ENCODE results near the gene CKLF. TPM values are rescaled to one million over a fixed set of nuclear protein-coding genes. Genes with fewer than 3 reads are reported as not detected.
"Not testable (repeated sequence)": the region's sequence is repeated elsewhere in the genome, so short reads cannot be mapped to it uniquely, and the experiment has no call there.

The CKLF gene
- total RNA-seq, 2 experiments from 2014 or later: 114 to 126 TPM

DNA sequence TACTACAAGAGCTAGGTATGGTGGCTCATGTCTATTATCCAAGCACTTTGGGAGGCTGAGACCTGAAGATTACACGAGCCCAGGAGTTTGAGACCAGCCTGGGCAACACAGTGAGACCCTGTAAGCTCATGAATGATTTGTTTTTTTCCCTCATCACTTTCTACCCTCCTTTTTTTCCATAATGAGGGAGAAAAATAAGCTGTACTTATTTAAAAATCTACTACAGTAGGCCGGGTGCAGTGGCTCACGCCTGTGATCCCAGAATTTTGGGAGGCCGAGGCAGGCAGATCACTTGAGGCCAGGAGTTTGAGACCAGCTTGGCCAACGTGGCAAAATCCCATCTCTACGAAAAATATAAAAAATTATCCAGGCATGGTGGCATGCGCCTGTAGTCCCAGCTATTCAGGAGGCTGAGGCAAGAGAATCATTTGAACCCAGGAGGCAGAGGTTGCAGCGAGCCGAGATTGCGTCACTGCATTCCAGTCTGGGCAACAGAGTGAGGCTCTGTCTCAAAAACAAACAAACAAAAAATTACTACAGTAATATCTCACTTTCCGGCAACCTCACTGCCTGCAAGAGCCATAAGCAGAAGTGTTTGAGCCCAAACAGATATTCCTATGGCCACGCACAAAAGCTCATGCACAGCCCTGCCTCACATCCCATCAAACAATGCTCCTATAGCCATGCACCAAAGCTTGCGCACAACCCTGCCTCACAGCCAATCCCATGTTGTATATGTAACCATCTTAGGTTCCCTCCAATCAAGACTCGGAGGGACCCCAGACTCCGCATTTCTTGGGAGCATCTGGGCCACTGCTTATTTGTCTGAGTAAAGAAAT lies 39.9 kb upstream of the CKLF start:
- CTCF ChIA-PET: interaction anchor here (0.7 to 1.4 kb wide), 6 partner anchors 27 to 105 kb away, joined by 3 to 7 read pairs (median 4); partner anchors contain the start of gene CMTM1
- Mint-ChIP-seq H3K36me3 (ENCODE audit: low read depth) (no peaks in the 10 kb centered on the region), H3K4me3 (no peak overlapping the region), H3K27me3 (ENCODE audit: low read depth) (no peaks in the 10 kb centered on the region), H3K9me3 (no peaks in the 10 kb centered on the region), H3K4me1 (ENCODE audit: low read depth) (peaks cover 23% of the 10 kb centered on the region), H3K27ac (no peak overlapping the region)
- no peak for DNase-seq
- intact Hi-C loops (cut with micrococcal nuclease): loop anchor here (1.0 kb wide), 1 partner anchor 77 kb away; no protein-coding TSS in a partner anchor

DNA sequence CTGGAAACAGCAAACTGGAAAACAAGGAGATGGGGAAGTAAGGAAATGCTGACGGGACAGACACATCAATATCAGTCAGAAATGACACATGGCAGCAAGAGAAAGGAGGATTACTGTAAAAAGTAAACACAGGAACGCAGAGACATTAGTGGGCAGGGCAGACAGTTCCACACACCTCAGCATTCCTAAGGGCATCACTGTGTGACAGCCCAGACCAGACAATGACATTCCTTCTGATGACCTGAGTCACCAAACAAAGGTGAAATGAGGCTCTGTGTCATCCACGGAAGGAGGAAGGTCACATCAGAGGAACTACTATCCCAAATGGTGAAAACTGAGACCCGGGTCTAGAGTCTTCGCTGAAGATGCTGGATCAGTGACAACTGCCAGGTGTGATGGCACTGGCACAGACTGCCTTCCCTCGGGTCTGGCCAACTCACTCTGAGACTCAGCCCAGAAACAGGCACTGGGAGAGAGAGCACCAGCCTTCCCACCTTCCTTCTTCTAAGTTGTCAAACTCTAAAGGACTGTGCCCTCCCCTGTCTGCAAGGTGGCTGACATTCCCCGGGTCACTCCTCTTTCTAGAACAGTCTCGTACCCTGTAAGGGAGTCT lies 39.2 kb upstream of the CKLF start:
- no peak overlapping the region for H3K4me3 Mint-ChIP-seq
- H3K4me1 Mint-ChIP-seq (ENCODE audit: low read depth): peaks cover 29% of the 10 kb centered on the region
- H3K27ac Mint-ChIP-seq: no peak overlapping the region
- intact Hi-C loops (cut with micrococcal nuclease): no loop called here
- DNase-seq: no peak
- no peaks in the 10 kb centered on the region for H3K27me3 Mint-ChIP-seq (ENCODE audit: low read depth)
- no peaks in the 10 kb centered on the region for H3K36me3 Mint-ChIP-seq (ENCODE audit: low read depth)
- H3K9me3 Mint-ChIP-seq: no peaks in the 10 kb centered on the region
- CTCF ChIA-PET: no interaction called here

DNA sequence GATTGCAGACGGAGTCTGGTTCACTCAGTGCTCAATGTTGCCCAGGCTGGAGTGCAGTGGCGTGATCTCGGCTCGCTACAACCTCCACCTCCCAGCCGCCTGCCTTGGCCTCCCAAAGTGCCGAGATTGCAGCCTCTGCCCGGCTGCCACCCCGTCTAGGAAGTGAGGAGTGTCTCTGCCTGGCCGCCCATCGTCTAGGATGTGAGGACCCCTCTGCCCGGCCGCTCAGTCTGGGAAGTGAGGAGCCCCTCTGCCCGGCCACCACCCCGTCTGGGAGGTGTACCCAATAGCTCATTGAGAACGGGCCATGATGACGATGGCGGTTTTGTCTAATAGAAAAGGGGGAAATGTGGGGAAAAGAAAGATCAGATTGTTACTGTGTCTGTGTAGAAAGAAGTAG lies 38.0 kb upstream of the CKLF start:
- H3K4me3 Mint-ChIP-seq; H3K9me3 Mint-ChIP-seq; intact Hi-C loops (cut with micrococcal nuclease); H3K27me3 Mint-ChIP-seq (ENCODE audit: low read depth); CTCF ChIA-PET; H3K27ac Mint-ChIP-seq; H3K36me3 Mint-ChIP-seq (ENCODE audit: low read depth); DNase-seq: not testable (repeated sequence)
- peaks cover 34% of the 10 kb centered on the region for H3K4me1 Mint-ChIP-seq (ENCODE audit: low read depth)

DNA sequence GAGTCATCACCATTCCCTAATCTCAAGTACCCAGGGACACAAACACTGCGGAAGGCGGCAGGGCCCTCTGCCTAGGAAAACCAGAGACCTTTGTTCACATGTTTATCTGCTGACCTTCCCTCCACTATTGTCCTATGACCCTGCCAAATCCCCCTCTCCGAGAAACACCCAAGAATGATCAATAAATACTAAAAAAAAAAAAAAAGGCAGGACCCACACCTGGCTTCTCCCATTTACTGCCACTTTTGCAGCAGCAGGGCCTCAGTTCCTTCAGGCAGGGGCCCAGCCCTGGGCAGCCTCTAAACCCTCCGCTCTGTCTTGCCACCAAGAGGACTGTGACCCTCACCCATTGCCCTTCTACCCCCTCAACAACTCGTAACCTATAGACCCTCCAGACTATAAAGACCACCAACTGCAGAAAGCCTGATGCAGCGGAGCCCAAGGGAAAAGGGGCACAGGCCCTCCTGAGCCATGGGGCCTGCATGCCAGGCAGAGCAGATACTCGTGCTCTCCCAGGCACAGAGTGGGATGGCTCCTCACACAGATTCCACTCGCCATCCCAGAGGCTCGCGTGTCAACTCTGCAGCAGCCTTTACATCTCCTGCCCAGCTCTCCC lies 37.3 kb upstream of the CKLF start:
- H3K27ac Mint-ChIP-seq: peak overlapping the region; percentile 41
- H3K36me3 Mint-ChIP-seq (ENCODE audit: low read depth); intact Hi-C loops (cut with micrococcal nuclease); H3K27me3 Mint-ChIP-seq (ENCODE audit: low read depth); H3K4me3 Mint-ChIP-seq; DNase-seq; H3K9me3 Mint-ChIP-seq: not testable (repeated sequence)
- CTCF ChIA-PET: interaction anchor here (0.9 to 1.2 kb wide), 3 partner anchors 38 to 108 kb away, joined by 3 to 6 read pairs (median 4); partner anchors contain the start of gene CMTM3
- peaks cover 41% of the 10 kb centered on the region for H3K4me1 Mint-ChIP-seq (ENCODE audit: low read depth)

DNA sequence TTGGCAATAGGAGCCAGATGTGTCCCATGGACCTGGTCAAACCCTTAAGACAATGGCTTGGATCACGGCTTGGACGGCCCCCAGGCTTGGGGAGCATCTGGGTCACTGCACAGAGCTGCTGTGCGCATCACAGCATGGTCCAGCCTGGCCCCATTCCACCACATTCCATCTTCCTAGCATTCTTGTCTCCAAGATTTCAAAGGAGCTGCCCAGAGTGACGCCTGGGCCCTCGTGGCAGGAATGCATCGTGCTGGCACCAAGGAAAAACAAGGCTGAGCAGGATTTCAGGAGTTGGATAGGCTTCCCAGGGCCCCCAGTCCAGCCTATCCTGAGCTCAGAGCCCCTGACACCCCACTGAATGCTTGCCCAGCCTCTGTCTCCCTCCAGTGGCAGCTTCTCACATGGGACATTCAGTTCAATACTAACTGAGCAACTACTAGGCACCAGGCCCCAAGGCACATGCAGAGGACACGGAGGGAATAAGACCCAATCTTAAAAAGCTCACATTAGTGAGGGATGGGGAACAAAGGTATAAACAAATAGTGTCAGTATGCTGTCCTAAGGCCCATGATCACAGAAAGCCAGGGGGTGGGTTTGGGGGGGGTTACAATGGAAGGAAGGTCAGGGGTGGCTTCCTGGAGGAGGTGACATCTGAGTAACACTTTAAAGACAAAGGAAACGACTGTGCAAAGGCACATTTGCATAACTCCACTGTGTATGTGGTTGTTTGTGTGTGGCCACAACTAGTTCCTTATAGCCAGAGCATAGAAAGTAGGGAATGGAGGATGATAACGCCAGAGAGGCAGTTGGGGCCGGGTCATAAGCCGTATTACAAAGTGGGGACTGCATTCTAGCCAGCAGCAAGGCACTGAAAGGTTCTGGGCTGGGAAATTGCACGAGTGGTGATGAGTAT lies 36.5 kb upstream of the CKLF start:
- Mint-ChIP-seq H3K36me3 (ENCODE audit: low read depth) (no peaks in the 10 kb centered on the region), H3K9me3 (no peaks in the 10 kb centered on the region), H3K4me1 (ENCODE audit: low read depth) (peaks cover 49% of the 10 kb centered on the region), H3K27me3 (ENCODE audit: low read depth) (no peaks in the 10 kb centered on the region), H3K4me3 (peak overlapping the region; percentile 68), H3K27ac (peak overlapping the region; percentile 93)
- CTCF ChIA-PET: interaction anchor here (0.7 to 1.2 kb wide), 4 partner anchors 39 to 110 kb away, joined by 3 to 6 read pairs (median 4); partner anchors contain the start of gene CMTM3
- intact Hi-C loops (cut with micrococcal nuclease): loop anchor here (1.0 to 2.0 kb wide), 2 partner anchors 8 to 33 kb away; no protein-coding TSS in a partner anchor
- DNase-seq: peak; percentile 68

DNA sequence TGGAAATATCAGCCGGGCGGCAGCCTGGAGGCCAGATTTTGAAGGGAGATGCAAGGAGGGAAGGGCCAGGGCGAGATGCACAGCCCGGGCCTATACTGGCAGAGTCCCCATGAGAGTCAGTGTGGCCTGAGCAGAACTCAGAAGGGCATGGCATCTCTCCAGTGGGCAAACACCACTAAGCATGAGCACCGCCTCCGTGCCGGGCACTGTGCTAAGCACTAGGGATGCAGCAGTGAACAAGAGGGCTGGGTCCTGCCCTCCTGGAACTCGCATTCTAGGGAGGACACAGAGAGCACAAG lies 35.9 kb upstream of the CKLF start:
- Mint-ChIP-seq H3K27me3 (ENCODE audit: low read depth) (no peaks in the 10 kb centered on the region), H3K4me3 (peak overlapping the region; percentile 68), H3K27ac (peak overlapping the region; percentile 93), H3K36me3 (ENCODE audit: low read depth) (no peaks in the 10 kb centered on the region), H3K4me1 (ENCODE audit: low read depth) (peaks cover 55% of the 10 kb centered on the region), H3K9me3 (no peaks in the 10 kb centered on the region)
- CTCF ChIA-PET: interaction anchor here (1.2 kb wide), 1 partner anchor 109 kb away, joined by 6 read pairs; no protein-coding TSS in a partner anchor
- DNase-seq: no peak
- intact Hi-C loops (cut with micrococcal nuclease): loop anchor here (1.0 to 2.0 kb wide), 2 partner anchors 8 to 34 kb away; no protein-coding TSS in a partner anchor

DNA sequence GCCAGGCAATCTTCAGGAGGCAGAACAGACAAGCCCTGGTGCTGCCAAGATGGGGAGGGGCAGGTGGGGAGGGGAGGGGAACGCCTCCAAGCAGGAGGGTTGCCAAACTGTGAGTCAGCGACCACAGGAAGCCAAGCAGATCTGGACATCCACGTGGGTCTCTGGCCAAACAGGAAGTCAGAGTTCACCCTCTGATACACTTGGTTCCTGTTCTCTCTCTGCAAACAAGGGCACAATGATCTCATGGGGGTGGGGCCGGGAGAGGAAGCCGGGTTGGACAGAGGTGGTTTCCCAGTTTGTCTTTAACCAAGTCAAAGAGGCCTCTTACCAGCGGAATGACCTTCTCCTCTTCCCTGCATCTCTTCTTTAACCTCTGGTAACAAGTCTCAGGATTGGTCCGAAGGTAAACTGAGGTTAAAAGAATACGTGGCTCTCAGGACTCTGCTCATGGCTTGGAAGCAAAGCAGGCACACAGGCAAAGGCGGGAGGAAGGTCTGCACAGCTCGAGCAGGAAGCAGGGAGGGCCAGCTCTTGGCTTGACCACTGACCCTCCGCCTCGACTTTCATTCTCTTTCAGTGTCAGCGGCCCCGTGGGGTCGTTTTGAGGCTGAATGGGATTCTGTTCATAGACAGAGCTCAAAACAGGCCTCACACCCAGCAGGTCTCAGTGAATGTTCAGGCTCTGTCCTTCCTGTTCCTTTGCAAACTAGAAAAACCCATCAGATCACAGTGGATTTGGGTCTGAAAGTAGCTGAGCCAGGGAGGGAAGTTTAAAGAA lies 35.4 kb upstream of the CKLF start:
- CTCF ChIA-PET: interaction anchor here (1.2 kb wide), 2 partner anchors 31 to 112 kb away, joined by 4 to 5 read pairs; no protein-coding TSS in a partner anchor
- Mint-ChIP-seq H3K9me3 (no peaks in the 10 kb centered on the region), H3K4me3 (peak overlapping the region; percentile 68), H3K36me3 (ENCODE audit: low read depth) (no peaks in the 10 kb centered on the region), H3K27ac (peak overlapping the region; percentile 93), H3K4me1 (ENCODE audit: low read depth) (peaks cover 60% of the 10 kb centered on the region), H3K27me3 (ENCODE audit: low read depth) (no peaks in the 10 kb centered on the region)
- intact Hi-C loops (cut with micrococcal nuclease): loop anchor here (1.0 to 2.0 kb wide), 7 partner anchors 7 to 356 kb away; no protein-coding TSS in a partner anchor
- DNase-seq: peak; percentile 96

DNA sequence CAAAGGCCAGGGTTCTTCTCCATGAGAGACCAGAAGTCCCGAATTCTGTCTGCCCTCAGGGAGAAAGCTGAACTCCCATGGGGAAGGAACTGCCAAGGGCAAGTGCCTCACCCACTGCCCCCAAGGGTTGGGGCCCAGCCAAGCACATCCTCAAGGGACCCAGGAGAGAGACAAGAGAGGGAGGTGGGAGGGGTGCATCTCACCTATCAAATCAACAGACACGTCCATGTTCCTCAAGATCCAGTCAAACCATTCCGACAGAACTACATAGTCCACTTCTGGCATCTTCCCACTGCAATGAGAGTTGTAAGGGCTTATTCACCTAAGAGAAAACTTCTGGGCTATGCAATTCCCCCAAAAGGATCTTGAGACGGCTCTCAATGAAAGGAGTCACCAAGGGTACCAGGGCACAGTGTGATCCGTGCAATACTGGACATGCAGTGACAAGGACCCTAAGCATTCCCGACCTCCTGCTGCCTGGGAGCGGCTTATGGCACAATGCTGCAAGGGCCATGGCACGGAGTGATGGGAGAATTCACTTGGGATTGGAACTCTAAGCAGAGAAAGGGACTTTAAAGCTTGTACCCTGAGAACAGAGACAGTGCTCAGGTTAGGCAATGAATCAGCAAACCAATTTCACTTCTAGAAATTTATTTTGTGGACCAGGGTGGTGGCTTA lies 34.7 kb upstream of the CKLF start:
- intact Hi-C loops (cut with micrococcal nuclease): loop anchor here (1.0 to 2.0 kb wide), 6 partner anchors 34 to 356 kb away; no protein-coding TSS in a partner anchor
- Mint-ChIP-seq H3K36me3 (ENCODE audit: low read depth) (no peaks in the 10 kb centered on the region), H3K4me3 (peak overlapping the region; percentile 9), H3K9me3 (no peaks in the 10 kb centered on the region), H3K4me1 (ENCODE audit: low read depth) (peaks cover 67% of the 10 kb centered on the region), H3K27ac (peak overlapping the region; percentile 93), H3K27me3 (ENCODE audit: low read depth) (no peaks in the 10 kb centered on the region)
- DNase-seq: no peak
- CTCF ChIA-PET: interaction anchor here (1.2 kb wide), 2 partner anchors 30 to 112 kb away, joined by 4 to 5 read pairs; no protein-coding TSS in a partner anchor

DNA sequence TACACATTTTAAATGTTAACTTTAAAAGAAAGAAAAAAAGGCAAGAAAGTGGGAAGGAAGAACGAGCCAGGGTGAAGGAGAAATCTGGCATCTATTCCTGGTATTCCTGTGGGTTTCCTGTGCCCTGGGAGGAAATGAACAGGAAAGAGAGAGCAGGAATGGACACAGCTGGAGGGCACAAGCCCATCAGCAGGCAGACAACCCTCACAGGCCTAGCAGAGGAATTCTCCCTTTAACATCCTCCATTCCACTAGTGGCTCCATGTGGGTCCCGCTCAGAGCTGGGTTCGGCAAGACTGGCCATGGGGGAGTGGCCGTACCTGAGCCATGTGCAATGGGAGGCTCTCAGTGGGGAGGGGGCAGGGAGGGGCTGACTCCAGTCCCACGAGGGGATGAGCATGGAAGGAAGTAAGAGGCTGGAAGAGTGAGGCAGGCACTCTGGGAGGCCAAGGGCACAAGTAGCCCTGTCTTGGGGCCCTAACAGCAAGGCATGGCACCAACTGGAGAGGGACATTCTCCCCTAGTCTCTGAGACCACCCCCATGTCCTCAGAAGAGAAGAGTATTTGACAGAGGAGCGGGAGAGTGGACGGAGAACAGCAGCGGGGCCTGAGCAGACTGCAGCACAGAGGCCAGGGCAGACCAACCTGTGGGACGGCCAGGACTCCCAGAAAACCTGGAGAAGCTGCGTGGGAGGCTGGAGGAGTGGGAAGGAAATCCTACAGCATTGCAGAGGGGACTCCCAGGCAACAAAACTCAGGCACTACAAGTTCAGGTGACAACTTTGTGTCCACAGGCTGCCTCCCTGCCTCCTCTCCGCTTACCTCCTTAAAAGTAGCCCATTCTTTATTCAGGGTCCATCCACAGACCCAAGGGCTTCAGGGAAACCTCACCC lies 32.6 kb upstream of the CKLF start:
- H3K4me3 Mint-ChIP-seq: no peak overlapping the region

More for the DNA sequence above, 32.6 kb upstream of the CKLF start:
- Mint-ChIP-seq H3K4me1 (ENCODE audit: low read depth) (peaks cover 87% of the 10 kb centered on the region), H3K9me3 (no peaks in the 10 kb centered on the region), H3K27me3 (ENCODE audit: low read depth) (no peaks in the 10 kb centered on the region), H3K27ac (peak overlapping the region; percentile 73), H3K36me3 (ENCODE audit: low read depth) (no peaks in the 10 kb centered on the region)
- intact Hi-C loops (cut with micrococcal nuclease): no loop called here
- no peak for DNase-seq
- CTCF ChIA-PET: interaction anchor here (4.4 kb wide), 1 partner anchor 32 kb away, joined by 23 read pairs; the partner anchor contains the start of gene CKLF
